Endodermal cell (in vitro differentiated cells): ENCODE results near the gene CARNS1. TPM values are rescaled to one million over a fixed set of nuclear protein-coding genes. Genes with fewer than 3 reads are reported as not detected.

Experiments
- DNase-seq: peaks from one replicate; pipeline ENCODE4 v3.0.0-alpha.2; 2017
- H3K27ac ChIP-seq: 2 replicates; pipeline ENCODE4 v1.5.1; 2013; ENCODE audit warnings: mild to moderate bottlenecking, low read depth, low read length, moderate library complexity
- H3K27me3 ChIP-seq: 2 replicates; pipeline ENCODE4 v1.6.1; 2013; ENCODE audit warnings: mild to moderate bottlenecking, low read length, moderate library complexity; ENCODE audit not compliant: insufficient read depth, control insufficient read depth, poor library complexity, severe bottlenecking
- H3K36me3 ChIP-seq: 2 replicates; pipeline ENCODE4 v1.7.0; 2013; ENCODE audit warnings: mild to moderate bottlenecking, low read length, moderate library complexity; ENCODE audit not compliant: control insufficient read depth, insufficient read depth
- H3K4me1 ChIP-seq: one replicate; pipeline ENCODE4 v1.7.0; 2013; ENCODE audit warnings: low read length; ENCODE audit not compliant: control insufficient read depth, insufficient read depth
- H3K4me3 ChIP-seq: 2 replicates; pipeline ENCODE4 v1.5.1; 2013; ENCODE audit warnings: mild to moderate bottlenecking, low read length, moderate library complexity
- H3K9ac ChIP-seq: 2 replicates; pipeline ENCODE4 v1.6.1; 2013; ENCODE audit warnings: mild to moderate bottlenecking, low read length, moderate library complexity; ENCODE audit not compliant: poor library complexity, severe bottlenecking; ENCODE audit errors: extremely low read depth
- H3K9me3 ChIP-seq: 2 replicates; pipeline ENCODE4 v1.6.1; 2013; ENCODE audit warnings: mild to moderate bottlenecking, low read length, moderate library complexity; ENCODE audit not compliant: control insufficient read depth
- H3K27ac Mint-ChIP-seq: 2 replicates; pipeline ENCODE4 v1.8.0; 2020; ENCODE audit warnings: mixed read lengths
- H3K27me3 Mint-ChIP-seq: 2 replicates; pipeline ENCODE4 v1.8.0; 2021; ENCODE audit warnings: mild to moderate bottlenecking, mixed read lengths; ENCODE audit not compliant: insufficient read depth
- H3K36me3 Mint-ChIP-seq: 2 replicates; pipeline ENCODE4 v1.8.0; 2020; ENCODE audit warnings: low read depth, mixed read lengths
- H3K4me1 Mint-ChIP-seq: 2 replicates; pipeline ENCODE4 v1.8.0; 2020; ENCODE audit warnings: mixed read lengths
- H3K4me3 Mint-ChIP-seq: 2 replicates; pipeline ENCODE4 v1.8.0; 2020; ENCODE audit warnings: mild to moderate bottlenecking, moderate library complexity, mixed read lengths
- H3K9me3 Mint-ChIP-seq: 2 replicates; pipeline ENCODE4 v1.8.0; 2020; ENCODE audit warnings: mild to moderate bottlenecking, mixed read lengths
- WGBS, 2 experiments: methylation state at CpG; one replicate each; pipeline versions ENCODE4 v1.1.5 to v1.1.7; 2013; ENCODE audit warnings: missing lambda C conversion rate in 2 of 2, mixed read lengths in 1 of 2; ENCODE audit not compliant: insufficient coverage in 1 of 2, insufficient read length in 1 of 2; 5-methylcytosine and 5-hydroxymethylcytosine counted together
- total RNA-seq, 2 donors: library from RNA; stranded (reverse); fragmentation: NEBNext Ultra II Directional in 1 of 2; extraction: Animal tissue kit (Norgen Biotek cat#: 25700) in 1 of 2; gene quantifications; 2 replicates in 1 of 2; 3 replicates in 1 of 2; pipeline ENCODE4 v1.2.1, GENCODE V29; 2021
- TF ChIP-seq, protein P1 (sequence below): fragments of 200-600 bp; sonication (generic); conservative IDR thresholded peaks from 2 replicates; pipeline ENCODE4 v1.5.0; 2021; ENCODE audit warnings: antibody characterized with exemption, mild to moderate bottlenecking

Gene CARNS1
- total RNA-seq, 2 donors from 2014 or later = 1.6 to 2.2 TPM

DNA sequence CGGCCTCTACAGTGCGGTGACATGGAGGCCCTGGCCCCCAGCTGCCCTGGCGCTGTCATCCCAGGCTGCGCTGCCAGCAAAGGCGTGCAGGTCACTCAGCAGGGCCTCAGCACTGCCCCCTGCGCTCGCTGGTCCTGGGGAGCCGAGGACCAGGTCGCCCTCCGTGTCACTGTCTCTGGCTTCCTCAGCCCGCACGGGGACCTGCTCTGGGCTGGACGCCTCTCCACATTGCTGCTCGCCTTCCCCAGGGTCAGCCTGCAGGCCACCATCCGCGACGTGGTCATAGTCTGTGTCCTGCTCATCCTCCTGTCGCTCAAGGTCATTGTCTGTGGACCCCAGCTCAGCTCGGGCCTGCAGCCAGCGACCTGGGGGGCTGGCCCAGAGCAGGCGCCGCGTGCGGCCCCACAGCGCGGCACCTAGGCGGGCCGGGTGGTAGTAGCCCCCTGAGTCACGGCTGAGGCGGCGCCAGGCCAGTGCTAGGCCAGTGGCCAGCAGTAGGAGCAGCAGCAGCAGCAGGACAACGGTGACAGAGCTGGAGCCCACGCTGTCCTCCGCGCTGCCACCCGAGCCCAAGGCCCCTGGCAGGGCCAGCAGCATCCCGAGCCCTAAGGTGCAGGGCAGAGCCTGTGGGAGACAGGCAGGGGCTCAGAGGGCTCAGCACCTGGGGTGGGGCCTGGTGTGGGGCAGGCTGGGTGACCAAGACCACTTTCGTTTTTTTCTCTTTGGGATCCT is 20.4 kb downstream of the CARNS1 start:
- WGBS, 2 experiments = 89 to 93% methylated on average over 27 to 38 of the region's 38 CpGs
- peak overlapping the region; percentile 64 for H3K27ac Mint-ChIP-seq
- H3K36me3 ChIP-seq = peaks cover 46% of the 10 kb centered on the region

DNA sequence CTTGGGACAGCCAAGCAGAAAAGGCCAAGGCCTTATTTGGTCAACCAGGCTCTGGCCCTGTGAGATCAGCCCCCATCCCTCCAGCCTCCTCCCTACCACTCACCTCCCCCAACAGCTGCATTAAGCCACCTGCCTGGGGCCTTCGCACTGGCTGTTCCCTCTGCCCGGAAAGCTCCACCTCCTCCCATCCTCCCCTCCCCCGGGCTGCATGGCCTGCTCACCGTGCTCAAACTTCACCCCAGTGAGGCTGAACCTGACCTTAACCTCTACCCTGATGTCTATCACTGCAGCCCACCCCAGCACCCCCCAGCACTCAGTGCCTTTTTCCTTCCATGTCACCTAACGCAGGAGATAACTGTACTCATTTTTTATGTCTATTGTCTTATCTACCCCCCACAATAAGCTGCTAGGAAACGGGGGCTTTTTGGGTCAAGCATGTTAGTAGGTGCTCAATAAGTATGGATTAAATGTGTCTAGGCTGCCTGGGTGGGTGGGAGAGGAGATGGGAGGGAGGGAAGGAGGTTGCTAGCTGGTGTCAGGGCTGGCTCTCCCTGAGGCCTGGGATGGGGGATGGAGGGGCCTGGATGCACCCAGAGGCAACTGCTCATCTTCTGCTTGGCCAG is 21.1 kb downstream of the CARNS1 start:
- H3K4me3 Mint-ChIP-seq = no peak overlapping the region
- H3K4me1 Mint-ChIP-seq = peaks cover 3% of the 10 kb centered on the region
- no peaks in the 10 kb centered on the region for H3K9me3 ChIP-seq
- H3K36me3 ChIP-seq = peaks cover 45% of the 10 kb centered on the region
- TF ChIP-seq, protein P1, sequence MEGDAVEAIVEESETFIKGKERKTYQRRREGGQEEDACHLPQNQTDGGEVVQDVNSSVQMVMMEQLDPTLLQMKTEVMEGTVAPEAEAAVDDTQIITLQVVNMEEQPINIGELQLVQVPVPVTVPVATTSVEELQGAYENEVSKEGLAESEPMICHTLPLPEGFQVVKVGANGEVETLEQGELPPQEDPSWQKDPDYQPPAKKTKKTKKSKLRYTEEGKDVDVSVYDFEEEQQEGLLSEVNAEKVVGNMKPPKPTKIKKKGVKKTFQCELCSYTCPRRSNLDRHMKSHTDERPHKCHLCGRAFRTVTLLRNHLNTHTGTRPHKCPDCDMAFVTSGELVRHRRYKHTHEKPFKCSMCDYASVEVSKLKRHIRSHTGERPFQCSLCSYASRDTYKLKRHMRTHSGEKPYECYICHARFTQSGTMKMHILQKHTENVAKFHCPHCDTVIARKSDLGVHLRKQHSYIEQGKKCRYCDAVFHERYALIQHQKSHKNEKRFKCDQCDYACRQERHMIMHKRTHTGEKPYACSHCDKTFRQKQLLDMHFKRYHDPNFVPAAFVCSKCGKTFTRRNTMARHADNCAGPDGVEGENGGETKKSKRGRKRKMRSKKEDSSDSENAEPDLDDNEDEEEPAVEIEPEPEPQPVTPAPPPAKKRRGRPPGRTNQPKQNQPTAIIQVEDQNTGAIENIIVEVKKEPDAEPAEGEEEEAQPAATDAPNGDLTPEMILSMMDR = no peak
- H3K36me3 Mint-ChIP-seq = peaks cover 39% of the 10 kb centered on the region
- H3K4me3 ChIP-seq = no peak overlapping the region
- 66 to 70% methylated on average over 3 to 6 of the region's 6 CpGs for WGBS, 2 experiments
- H3K27ac Mint-ChIP-seq = peak overlapping the region; percentile 77
- no peaks in the 10 kb centered on the region for H3K27me3 Mint-ChIP-seq
- H3K9me3 Mint-ChIP-seq = no peaks in the 10 kb centered on the region
- H3K27me3 ChIP-seq = no peaks in the 10 kb centered on the region
- peak; percentile 81 for DNase-seq
- H3K27ac ChIP-seq = no peak overlapping the region
- no peaks in the 10 kb centered on the region for H3K4me1 ChIP-seq
- no peak overlapping the region for H3K9ac ChIP-seq

More for the DNA sequence above, 20.4 kb downstream of the CARNS1 start:
- Mint-ChIP-seq H3K4me3 (no peak overlapping the region), H3K27me3 (no peaks in the 10 kb centered on the region), H3K4me1 (peaks cover 3% of the 10 kb centered on the region), H3K36me3 (peaks cover 36% of the 10 kb centered on the region), H3K9me3 (no peaks in the 10 kb centered on the region)
- H3K4me1 ChIP-seq = no peaks in the 10 kb centered on the region
- TF ChIP-seq, protein P1 = no peak
- H3K27me3 ChIP-seq = no peaks in the 10 kb centered on the region
- no peak overlapping the region for H3K4me3 ChIP-seq
- no peaks in the 10 kb centered on the region for H3K9me3 ChIP-seq
- DNase-seq = no peak
- no peak overlapping the region for H3K9ac ChIP-seq
- no peak overlapping the region for H3K27ac ChIP-seq

DNA sequence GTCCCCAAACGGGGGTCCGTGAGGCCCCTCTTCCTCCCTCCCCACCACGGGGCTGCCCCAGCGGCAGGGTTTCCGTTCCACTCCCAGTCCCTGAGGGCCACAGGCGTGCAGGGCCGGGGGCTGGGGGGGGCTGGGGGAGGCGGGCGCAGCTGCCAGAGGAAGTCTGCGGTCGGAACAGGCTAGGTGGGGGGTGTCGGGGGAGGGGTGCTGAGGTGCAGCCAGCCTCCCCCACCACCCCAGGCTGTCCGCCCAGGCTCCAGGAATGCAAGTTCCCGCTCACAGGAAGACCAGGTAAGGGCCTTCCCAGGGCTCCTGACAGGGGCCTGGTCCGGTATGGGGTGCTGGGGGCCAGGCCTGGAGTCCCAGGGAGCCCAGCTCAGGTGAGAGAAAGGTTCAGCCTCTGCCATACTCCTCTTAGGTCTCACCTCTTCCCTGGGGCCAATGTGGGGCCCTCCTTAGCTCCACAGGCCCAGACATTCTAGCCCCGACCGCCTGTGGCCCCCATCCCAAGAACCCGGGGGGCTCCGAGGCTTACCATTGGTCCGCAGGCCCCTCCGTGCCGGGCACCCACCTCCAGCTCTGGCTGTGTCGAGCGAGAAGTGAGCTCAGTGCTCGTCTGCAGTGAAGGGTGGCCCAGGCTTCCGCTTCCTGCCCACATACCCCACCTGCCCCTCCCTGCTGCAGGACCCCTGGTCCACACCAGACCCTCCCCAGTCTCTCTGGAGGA is 21.8 kb downstream of the CARNS1 start, which contains the start of gene PTPRCAP:
Gene PTPRCAP, minus strand, starts transcription at position 601 of the 727 bp plus-strand sequence. Its CDS starts 63 bp downstream, at position 538.
- H3K9me3 Mint-ChIP-seq = no peaks in the 10 kb centered on the region
- Histone ChIP-seq H3K27me3 (no peaks in the 10 kb centered on the region), H3K9me3 (no peaks in the 10 kb centered on the region), H3K4me1 (no peaks in the 10 kb centered on the region), H3K4me3 (no peak within 1 kb of the TSS), H3K9ac (no peak within 1 kb of the TSS), H3K27ac (no peak within 1 kb of the TSS), H3K36me3 (peaks cover 43% of the 10 kb centered on the region)
- H3K4me3 Mint-ChIP-seq = no peak within 1 kb of the TSS
- no peak for DNase-seq
- 88 to 97% methylated on average over 6 to 19 of the region's 26 CpGs for WGBS, 2 experiments
- H3K27ac Mint-ChIP-seq = peak within 1 kb of the TSS; percentile 77
- H3K36me3 Mint-ChIP-seq = peaks cover 39% of the 10 kb centered on the region
- TF ChIP-seq, protein P1 = no peak
- peaks cover 3% of the 10 kb centered on the region for H3K4me1 Mint-ChIP-seq
- H3K27me3 Mint-ChIP-seq = no peaks in the 10 kb centered on the region
